Heart right ventricle (tissue), 16 donors: ENCODE results near the gene PADI3. TPM values are rescaled to one million over a fixed set of nuclear protein-coding genes. Genes with fewer than 3 reads are reported as not detected.

ENCODE experiments used
- ATAC-seq, 8 donors: fragments of 200-7000 bp; cut with Tn5 transposase; one replicate each; pipeline ENCODE4 v1.9.1; 2020; ENCODE audit warnings: mild to moderate bottlenecking in 8 of 8, moderate library complexity in 8 of 8, moderate number of reproducible peaks in 1 of 8
- DNase-seq, 2 donors: peaks; one replicate each; pipeline ENCODE4 v3.0.0-alpha.2; 2020
- H3K27ac ChIP-seq, 10 donors: fragments of 200-600 bp; sonication (generic) in 2 of 10; one replicate each; pipeline versions ENCODE4 v1.5.0 to v1.8.0; 2020 to 2022; ENCODE audit warnings: mild to moderate bottlenecking in 3 of 10
- H3K27me3 ChIP-seq, 7 donors: fragments of 200-600 bp; one replicate each; pipeline ENCODE4 v1.8.0; 2021 to 2022; ENCODE audit warnings: mild to moderate bottlenecking in 2 of 7
- H3K36me3 ChIP-seq, 9 donors: fragments of 200-600 bp; sonication (generic) in 1 of 9; one replicate each; pipeline versions ENCODE4 v1.5.0 to v1.8.0; 2020 to 2022; ENCODE audit warnings: mild to moderate bottlenecking in 2 of 9
- H3K4me1 ChIP-seq, 9 donors: fragments of 200-600 bp; sonication (generic) in 1 of 9; one replicate each; pipeline versions ENCODE4 v1.5.0 to v1.8.0; 2020 to 2022; ENCODE audit warnings: mild to moderate bottlenecking in 4 of 9
- H3K4me3 ChIP-seq, 10 donors: fragments of 200-600 bp; sonication (generic) in 2 of 10; one replicate each; pipeline versions ENCODE4 v1.5.0 to v1.8.0; 2020 to 2022; ENCODE audit warnings: mild to moderate bottlenecking in 7 of 10, moderate library complexity in 2 of 10
- H3K9me3 ChIP-seq, 11 donors: fragments of 200-600 bp in 10 of 11; sonication (generic) in 2 of 11; one replicate each; pipeline versions ENCODE4 v1.5.0 to v1.8.0; 2013 to 2022; ENCODE audit warnings: mild to moderate bottlenecking in 2 of 11, control low read depth in 1 of 11, moderate library complexity in 1 of 11
- CTCF ChIP-seq, 9 donors: fragments of 200-600 bp; sonication (generic) in 2 of 9; IDR thresholded peaks; one replicate each; pipeline versions ENCODE4 v1.5.0 to v1.8.0; 2021 to 2022; ENCODE audit warnings: antibody characterized with exemption in 9 of 9, mild to moderate bottlenecking in 5 of 9, moderate library complexity in 1 of 9
- WGBS, 2 donors: extraction: QIAGEN DNeasy Blood & Tissue Kit; methylation state at CpG; one replicate each; pipeline ENCODE4 v1.1.7; 2013; ENCODE audit warnings: inconsistent platforms in 1 of 2; 5-methylcytosine and 5-hydroxymethylcytosine counted together
- intact Hi-C, 10 donors: fragments of 100-400 bp; cut with DNase I; formaldehyde crosslinking; loops; one replicate each; pipeline versions ENCODE4 v1.11.1 to v1.14.2; 2022
- polyA plus RNA-seq, 2 donors: library from polyadenylated mRNA; stranded (reverse); fragments of 200-250 nt; gene quantifications; one replicate each; pipeline ENCODE4 v1.2.3, GENCODE V29; 2013
- total RNA-seq, 10 donors: library from RNA; stranded (reverse); fragmentation: NEBNext Ultra II Directional in 3 of 10; extraction: Animal tissue kit (Norgen Biotek cat#: 25700) in 3 of 10; gene quantifications; one replicate each; pipeline versions ENCODE4 v1.2.1 to v1.2.4, GENCODE V29; 2021 to 2023
- donor health status: Arrhythmogenic right ventricular cardiomyopathy.
- donor health status: ischemic (EF 13 %, LVEDD 7.1; RV severe dilation, severe dysfunction).
- donor health status: healthy with polysubstance abuse.
- donor health status: DM: no; HTN: yes; CAD: no.
- donor health status: DM: no; HTN: no; CAD: no.
- donor health status: ischemic (EF 25% LVEDD 6.9; RV normal size, moderate dysfunction).
- donor health status: ischemic (EF 25% LVEDD 5.7; RV mildly dilated, moderate dysfunction).
- donor health status: healthy.
- donor health status: DM: yes; HTN: yes; CAD: no.
- donor health status: Ischemic cardiomyopathy.
- donor health status: ischemic (EF 35%, LVEDD 5.7; RV mildly dilated, moderate dysfunction).
- donor health status: nonischemic (EF 11% LVEDD 7.7; RV severe dilation, severe dysfunction).
- donor health status: DM: yes; HTN: yes; CAD: no.
- donor health status: PGD.
- donor health status: ischemic (EF 29% LVEDD 5.4; RV normal size, mild dysfunction).
- donor health status: nonischemic (EF 23%, LVEDD 6.1; RV moderate dilation, normal function).

PADI3 gene
- total and polyA plus RNA-seq, 12 donors: not detected

GRCh38 chr1:17280894-17281293 is 32.0 kb downstream of the PADI3 start:
- Histone ChIP-seq H3K4me3 (no peak overlapping the region), H3K9me3 (no peaks in the 10 kb centered on the region), H3K36me3 (no peaks in the 10 kb centered on the region), H3K27ac (no peak overlapping the region), H3K4me1 (peaks cover 0 to 27% (median 0%) of the 10 kb centered on the region in 9 donors), H3K27me3 (peaks cover 6 to 60% (median 36%) of the 10 kb centered on the region in 7 donors)
- 70 to 79% methylated on average over 2 of the region's 2 CpGs for WGBS, 2 donors
- TF ChIP-seq CTCF (IDR thresholded peaks at IDR 0.05): no peak
- no peak for DNase-seq
- intact Hi-C loops: no loop called here
- ATAC-seq: no peak

GRCh38 chr1:17281775-17282181 is 32.9 kb downstream of the PADI3 start:
- no peaks in the 10 kb centered on the region for H3K9me3 ChIP-seq
- no peaks in the 10 kb centered on the region for H3K36me3 ChIP-seq
- no peak for TF ChIP-seq CTCF (IDR thresholded peaks at IDR 0.05)
- WGBS, 2 donors: 64 to 71% methylated on average over 8 of the region's 8 CpGs
- H3K4me3 ChIP-seq: no peak overlapping the region
- H3K27ac ChIP-seq: peak overlapping the region in 1 of 10 donors; percentile 47
- ATAC-seq (peak in 2 of 8 donors; percentile 13 to 54), DNase-seq (no peak)
- H3K27me3 ChIP-seq: peaks cover under 1 to 57% (median 29%) of the 10 kb centered on the region in 7 donors
- intact Hi-C loops: no loop called here
- H3K4me1 ChIP-seq: peaks cover 0 to 24% (median 0%) of the 10 kb centered on the region in 9 donors

GRCh38 chr1:17282836-17283235 is 33.9 kb downstream of the PADI3 start:
- 87 to 89% methylated on average over 5 of the region's 5 CpGs for WGBS, 2 donors
- TF ChIP-seq CTCF (IDR thresholded peaks at IDR 0.05): no peak
- Histone ChIP-seq H3K27ac (no peak overlapping the region), H3K27me3 (peaks cover 0 to 55% (median 29%) of the 10 kb centered on the region in 7 donors), H3K4me3 (no peak overlapping the region), H3K4me1 (peaks cover 0 to 32% (median 0%) of the 10 kb centered on the region in 9 donors), H3K9me3 (no peaks in the 10 kb centered on the region), H3K36me3 (no peaks in the 10 kb centered on the region)
- DNase-seq: no peak
- no peak for ATAC-seq
- intact Hi-C loops: no loop called here

GRCh38 chr1:17286646-17287045 is 37.7 kb downstream of the PADI3 start:
- Histone ChIP-seq H3K4me1 (peaks cover 0 to 27% (median 0%) of the 10 kb centered on the region in 9 donors), H3K27me3 (peaks cover 0 to 59% (median 30%) of the 10 kb centered on the region in 7 donors), H3K9me3 (no peaks in the 10 kb centered on the region), H3K27ac (no peak overlapping the region), H3K36me3 (no peaks in the 10 kb centered on the region), H3K4me3 (no peak overlapping the region)
- ATAC-seq (no peak), DNase-seq (no peak)
- 74 to 77% methylated on average over 5 of the region's 5 CpGs for WGBS, 2 donors
- intact Hi-C loops: no loop called here
- no peak for TF ChIP-seq CTCF (IDR thresholded peaks at IDR 0.05)
